ENCODE results near the gene TRPM1.

- TF ChIP-seq POLR2AphosphoS5 (IDR thresholded peaks at IDR 0.05; ENCODE audit: low read depth, low read length) (no peak), TAF1 (IDR thresholded peaks at IDR 0.05; ENCODE audit: borderline replicate concordance, low read depth, low read length) (no peak)
These were observed 54.1 kb downstream of the TRPM1 start for GRCh38 chr15:31047437-31047836.
